Upper lobe of right lung (tissue), 1 donor: Measurements from ENCODE around the gene CHST15. TPM values are rescaled to one million over a fixed set of nuclear protein-coding genes. Genes with fewer than 3 reads are reported as not detected.

ENCODE experiments used
- ATAC-seq: fragments of 200-7000 bp; cut with Tn5 transposase; one replicate; pipeline ENCODE4 v1.9.1; 2020; ENCODE audit warnings: mild to moderate bottlenecking, moderate library complexity
- DNase-seq: peaks from one replicate; pipeline ENCODE4 v3.0.0-alpha.2; 2020
- H3K27ac ChIP-seq: fragments of 200-600 bp; one replicate; pipeline ENCODE4 v1.8.0; 2022
- H3K27me3 ChIP-seq: fragments of 200-600 bp; one replicate; pipeline ENCODE4 v1.8.0; 2022; ENCODE audit warnings: mild to moderate bottlenecking
- H3K36me3 ChIP-seq: fragments of 200-600 bp; one replicate; pipeline ENCODE4 v1.8.0; 2022
- H3K4me1 ChIP-seq: fragments of 200-600 bp; one replicate; pipeline ENCODE4 v1.8.0; 2022
- H3K4me3 ChIP-seq: fragments of 200-600 bp; one replicate; pipeline ENCODE4 v1.8.0; 2022; ENCODE audit warnings: mild to moderate bottlenecking
- H3K9me3 ChIP-seq: fragments of 200-600 bp; one replicate; pipeline ENCODE4 v1.8.0; 2022
- intact Hi-C: fragments of 100-400 bp; cut with DNase I; formaldehyde crosslinking; loops from one replicate; pipeline ENCODE4 v1.11.0; 2022
- total RNA-seq: library from RNA; stranded (reverse); fragmentation: NEBNext Ultra II Directional; extraction: Animal tissue kit (Norgen Biotek cat#: 25700); gene quantifications from one replicate; pipeline ENCODE4 v1.2.1, GENCODE V29; 2021
- TF ChIP-seq, protein P1 (sequence below): fragments of 200-600 bp; IDR thresholded peaks from one replicate; pipeline ENCODE4 v1.8.0; 2022; ENCODE audit warnings: antibody characterized with exemption
- donor health status: DM: no; HTN: yes; CAD: no; lungs with severe emphysema.

The CHST15 gene
- total RNA-seq, 1 donor from 2014 or later = 49.2 TPM

DNA sequence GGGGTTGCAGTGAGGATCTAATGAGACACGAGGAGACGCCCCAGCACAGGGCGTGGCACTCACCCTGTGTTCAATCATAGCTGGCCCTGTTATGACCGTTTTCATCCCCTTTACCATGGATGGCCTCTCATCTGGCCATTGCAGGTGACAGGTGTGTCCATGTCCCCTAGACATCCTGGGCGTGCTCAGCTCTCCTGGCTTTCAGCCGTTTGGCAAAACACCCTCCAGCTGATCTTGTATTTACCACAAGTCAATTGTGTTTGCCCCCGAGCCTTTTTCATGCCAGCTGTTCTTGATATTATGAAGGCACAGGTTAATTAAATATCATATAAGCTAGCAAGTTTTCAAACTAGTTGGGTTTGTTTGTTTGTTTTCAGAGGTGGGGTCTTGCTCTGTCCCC is 97.1 kb downstream of the CHST15 start:
- ATAC-seq = no peak
- H3K27me3 ChIP-seq = peaks cover 27% of the 10 kb centered on the region
- H3K9me3 ChIP-seq = no peaks in the 10 kb centered on the region
- no peaks in the 10 kb centered on the region for H3K36me3 ChIP-seq
- intact Hi-C loops = no loop called here
- TF ChIP-seq, protein P1, sequence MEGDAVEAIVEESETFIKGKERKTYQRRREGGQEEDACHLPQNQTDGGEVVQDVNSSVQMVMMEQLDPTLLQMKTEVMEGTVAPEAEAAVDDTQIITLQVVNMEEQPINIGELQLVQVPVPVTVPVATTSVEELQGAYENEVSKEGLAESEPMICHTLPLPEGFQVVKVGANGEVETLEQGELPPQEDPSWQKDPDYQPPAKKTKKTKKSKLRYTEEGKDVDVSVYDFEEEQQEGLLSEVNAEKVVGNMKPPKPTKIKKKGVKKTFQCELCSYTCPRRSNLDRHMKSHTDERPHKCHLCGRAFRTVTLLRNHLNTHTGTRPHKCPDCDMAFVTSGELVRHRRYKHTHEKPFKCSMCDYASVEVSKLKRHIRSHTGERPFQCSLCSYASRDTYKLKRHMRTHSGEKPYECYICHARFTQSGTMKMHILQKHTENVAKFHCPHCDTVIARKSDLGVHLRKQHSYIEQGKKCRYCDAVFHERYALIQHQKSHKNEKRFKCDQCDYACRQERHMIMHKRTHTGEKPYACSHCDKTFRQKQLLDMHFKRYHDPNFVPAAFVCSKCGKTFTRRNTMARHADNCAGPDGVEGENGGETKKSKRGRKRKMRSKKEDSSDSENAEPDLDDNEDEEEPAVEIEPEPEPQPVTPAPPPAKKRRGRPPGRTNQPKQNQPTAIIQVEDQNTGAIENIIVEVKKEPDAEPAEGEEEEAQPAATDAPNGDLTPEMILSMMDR = no peak
- peak; percentile 49 for DNase-seq
- H3K4me1 ChIP-seq = peaks cover 28% of the 10 kb centered on the region
- H3K4me3 ChIP-seq = no peak overlapping the region
- no peak overlapping the region for H3K27ac ChIP-seq

DNA sequence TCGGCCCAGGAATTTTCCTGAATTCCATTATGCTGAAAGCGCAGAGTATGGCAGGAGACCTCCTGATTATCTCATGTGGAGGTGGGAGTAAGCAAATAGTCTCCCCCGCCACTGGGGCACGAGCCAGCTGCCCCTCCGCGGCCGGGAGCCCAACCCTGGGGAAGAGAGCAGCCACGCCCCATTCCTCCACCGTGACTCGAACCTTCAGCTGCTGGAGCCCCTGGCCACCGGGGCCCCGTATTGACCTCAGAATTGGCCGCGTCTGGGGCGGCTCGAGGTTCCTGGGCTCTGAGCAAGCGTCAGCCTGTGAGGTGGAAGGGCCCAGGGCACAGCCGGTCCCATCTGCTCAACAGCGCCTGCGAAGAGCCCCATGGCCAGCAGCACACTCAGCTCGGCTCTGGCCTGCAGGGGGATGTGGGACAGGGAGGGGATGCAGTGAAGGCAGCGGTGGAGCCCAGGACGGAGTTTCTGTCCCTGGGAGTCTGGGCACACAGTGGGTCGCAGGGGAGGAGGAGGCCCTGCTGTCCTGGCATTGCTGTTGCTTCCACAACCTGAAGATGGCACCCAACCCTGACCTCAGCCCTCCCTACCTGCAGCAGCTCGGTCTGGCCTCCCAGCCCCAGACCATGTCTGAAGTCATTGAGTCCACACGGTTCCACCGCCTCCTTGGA is 97.8 kb downstream of the CHST15 start:
- no peaks in the 10 kb centered on the region for H3K9me3 ChIP-seq
- intact Hi-C loops = no loop called here
- peak; percentile 57 for ATAC-seq
- H3K27ac ChIP-seq = no peak overlapping the region
- no peaks in the 10 kb centered on the region for H3K36me3 ChIP-seq
- H3K4me3 ChIP-seq = peak overlapping the region; percentile 6
- peaks cover 28% of the 10 kb centered on the region for H3K4me1 ChIP-seq
- peaks cover 34% of the 10 kb centered on the region for H3K27me3 ChIP-seq
- peak; percentile 75 for DNase-seq
- TF ChIP-seq, protein P1 = peak; percentile 53

DNA sequence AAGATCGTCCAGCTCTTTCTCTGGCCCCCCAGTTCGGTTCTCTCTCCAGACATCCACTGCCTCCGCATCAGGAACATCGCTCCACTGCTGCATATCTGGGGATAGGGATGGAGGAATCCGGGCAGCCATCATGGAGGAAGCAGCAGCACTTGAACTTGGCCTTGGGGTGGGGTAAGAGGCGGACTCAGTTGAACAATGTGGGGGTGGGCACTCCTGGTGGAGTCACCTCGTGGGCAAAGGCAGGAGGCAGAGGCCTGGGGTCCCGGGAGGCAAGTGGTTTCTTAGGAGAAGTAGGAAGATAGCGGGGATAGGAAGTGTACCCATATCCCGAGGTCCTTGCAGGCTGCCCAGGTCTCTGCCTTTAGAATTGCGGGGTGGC is 98.3 kb downstream of the CHST15 start:
- Histone ChIP-seq H3K36me3 (no peaks in the 10 kb centered on the region), H3K4me1 (peaks cover 28% of the 10 kb centered on the region), H3K27ac (no peak overlapping the region), H3K4me3 (peak overlapping the region; percentile 6), H3K27me3 (peaks cover 39% of the 10 kb centered on the region), H3K9me3 (no peaks in the 10 kb centered on the region)
- TF ChIP-seq, protein P1 = no peak
- DNase-seq = peak; percentile 59
- no peak for ATAC-seq
- intact Hi-C loops = no loop called here

DNA sequence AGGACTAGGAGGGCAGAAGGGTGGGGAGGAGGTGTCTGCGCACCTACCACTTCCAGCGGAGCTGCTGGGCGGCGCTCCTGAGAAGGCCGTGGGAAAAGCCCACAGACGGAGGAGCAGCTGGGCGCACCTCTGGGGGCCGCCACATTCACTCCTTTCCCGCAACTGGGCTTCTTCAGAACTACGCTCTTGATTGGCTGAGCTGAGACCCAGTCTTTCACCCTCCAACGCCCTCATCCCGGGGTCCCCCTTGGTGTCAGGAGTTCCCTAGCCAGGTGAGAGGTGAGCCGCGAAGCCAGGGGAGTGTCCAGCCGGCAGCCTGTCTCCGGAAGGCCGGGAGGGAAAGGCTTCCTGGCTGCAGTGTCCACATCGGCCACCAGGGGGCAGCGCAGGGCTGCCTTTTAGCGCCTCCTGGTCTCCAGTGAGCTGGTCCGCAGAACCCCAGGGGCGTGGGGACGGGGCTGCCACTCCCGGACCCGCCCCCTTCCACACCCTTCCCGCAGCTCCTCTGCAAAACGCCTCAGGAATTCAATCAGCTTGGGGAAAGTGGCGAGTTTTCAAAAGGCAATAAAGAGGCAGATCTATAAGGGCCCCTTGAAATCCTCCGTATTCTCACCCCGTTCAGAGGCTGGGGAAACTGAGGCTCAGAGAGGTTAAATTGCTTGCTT is 98.8 kb downstream of the CHST15 start:
- peaks cover 44% of the 10 kb centered on the region for H3K27me3 ChIP-seq
- TF ChIP-seq, protein P1 = peak; percentile 99
- peaks cover 28% of the 10 kb centered on the region for H3K4me1 ChIP-seq
- intact Hi-C loops = loop anchor here (5.0 kb wide), 1 partner anchor 393 kb away; no protein-coding TSS in a partner anchor
- no peaks in the 10 kb centered on the region for H3K36me3 ChIP-seq
- H3K4me3 ChIP-seq = peak overlapping the region; percentile 6
- DNase-seq (peak; percentile 93), ATAC-seq (peak; percentile 87)
- no peak overlapping the region for H3K27ac ChIP-seq
- H3K9me3 ChIP-seq = no peaks in the 10 kb centered on the region

DNA sequence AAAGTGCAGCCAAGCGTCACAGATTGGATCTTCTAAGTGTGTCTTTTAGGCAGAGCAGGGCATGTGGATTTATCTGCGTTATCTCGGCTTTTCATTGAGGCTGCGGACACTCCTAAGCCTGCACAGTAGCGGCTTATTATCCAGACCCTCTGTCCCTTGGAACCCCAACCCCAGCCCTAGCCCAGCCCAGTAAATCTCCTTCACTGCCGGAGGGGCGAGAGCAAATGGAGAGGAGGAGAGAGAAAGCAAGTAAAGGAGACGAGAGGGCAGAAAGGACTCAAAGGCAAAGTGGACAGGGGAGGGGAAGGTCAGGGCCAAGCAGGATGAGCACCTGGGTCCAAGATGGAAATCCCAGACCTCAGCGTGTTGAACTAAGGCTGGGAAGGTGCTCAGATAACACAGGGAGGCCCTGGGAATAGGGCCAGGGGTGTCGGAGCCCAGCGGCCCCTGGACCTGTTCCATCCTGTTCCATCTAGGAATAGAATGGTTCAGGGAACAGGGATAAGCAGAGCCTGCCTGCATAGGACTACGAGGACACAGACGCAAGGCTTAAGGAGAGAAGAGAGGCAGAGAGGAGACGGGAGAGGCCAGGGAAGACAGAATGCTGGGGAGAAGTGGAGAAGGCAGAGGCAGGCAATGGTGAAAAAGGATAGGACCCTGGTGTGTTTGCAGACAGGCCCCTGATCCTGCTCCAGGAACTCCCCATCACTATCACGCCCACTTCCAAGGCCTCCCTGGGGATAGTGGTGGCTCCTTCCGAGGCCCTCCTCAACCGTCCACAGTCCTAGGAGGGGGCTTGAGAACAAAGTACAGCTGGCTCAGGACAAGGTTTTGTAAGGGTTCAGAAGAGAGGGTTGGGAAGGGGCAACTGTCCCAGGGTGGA is 99.6 kb downstream of the CHST15 start:
- Histone ChIP-seq H3K4me1 (peaks cover 28% of the 10 kb centered on the region), H3K36me3 (no peaks in the 10 kb centered on the region), H3K4me3 (no peak overlapping the region), H3K27ac (no peak overlapping the region), H3K27me3 (peaks cover 44% of the 10 kb centered on the region), H3K9me3 (no peaks in the 10 kb centered on the region)
- intact Hi-C loops = loop anchor here (5.0 kb wide), 1 partner anchor 394 kb away; no protein-coding TSS in a partner anchor
- ATAC-seq (no peak), DNase-seq (peak; percentile 51)
- TF ChIP-seq, protein P1 = no peak
